Measurements from ENCODE around the gene SYT7. TPM values are rescaled to one million over a fixed set of nuclear protein-coding genes. Genes with fewer than 3 reads are reported as not detected.

The SYT7 gene
- total and polyA plus RNA-seq, 2 of the 8 experiments (the other 6 are each of a cell fraction or from before 2014, with no cell fraction given), result 9.6 to 10.5 TPM

DNA sequence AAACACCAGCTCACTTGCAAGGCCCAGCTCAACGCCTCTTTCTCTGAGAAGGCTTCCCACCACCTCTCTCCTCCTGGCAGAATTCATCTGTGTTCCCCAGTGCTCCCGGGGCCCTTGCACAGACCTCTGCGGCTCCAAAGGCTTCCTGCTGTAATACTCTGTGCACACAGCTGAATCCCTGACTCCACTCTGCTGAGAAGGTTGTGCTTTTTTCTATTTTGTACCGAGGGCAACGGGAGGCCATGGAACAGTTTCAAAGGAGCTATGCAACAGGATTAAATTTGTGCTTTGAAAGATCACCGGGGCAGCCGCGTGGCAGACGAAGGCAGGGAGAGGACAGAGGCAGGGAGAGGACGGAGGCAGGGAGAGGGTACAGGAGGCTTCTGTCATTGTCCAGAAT lies 49.2 kb upstream of the SYT7 start:
- H4K20me1 ChIP-seq (replicated peaks in 1 of 2; ENCODE audit: control insufficient read depth in 1 of 2, insufficient read depth in 2 of 2, low read length in 2 of 2), result no peaks in the 10 kb centered on the region
- no peak overlapping the region for H4K8ac ChIP-seq (ENCODE audit: extremely low read depth, insufficient read depth, low read length)
- ChIA-PET CTCF (ENCODE audit: partially characterized antibody) (interaction anchor here (0.6 to 21.9 kb wide), 25 partner anchors 8 to 379 kb away, joined by 3 to 335 read pairs (median 10); partner anchors contain the start of genes FADS1 and SYT7), POLR2A (ENCODE audit: partially characterized antibody) (interaction anchor here (1.0 to 1.2 kb wide), 3 partner anchors 10 to 154 kb away, joined by 3 to 4 read pairs (median 3); no protein-coding TSS in a partner anchor)
- no peak overlapping the region for H3K4me2 ChIP-seq (ENCODE audit: insufficient read depth in 1 of 2, low read depth in 2 of 2, low read length in 2 of 2)
- no peak overlapping the region for H3K4me3 ChIP-seq (ENCODE audit: extremely low read depth in 1 of 4, insufficient read depth in 2 of 4, low read depth in 3 of 4, low read length in 4 of 4)
- no peak overlapping the region for H3K27ac ChIP-seq (ENCODE audit: low read depth, low read length)
- WGBS, 2 experiments (ENCODE audit: extremely low coverage in 1 of 2, insufficient coverage in 1 of 2, insufficient read length in 1 of 2, insufficient replicate concordance in 2 of 2, low coverage in 1 of 2, low lambda C conversion rate in 2 of 2, missing lambda C conversion rate in 1 of 2), result 81% methylated on average over 10 of the region's 10 CpGs; no CpG with 5 or more reads in 1 of the 2 experiments
- H3K18ac ChIP-seq (ENCODE audit: extremely low read depth, low read length), result 0 out of 2 replicates have a peak overlapping the region, but pooled peaks have one; percentile 32
- no peak overlapping the region for H3K4ac ChIP-seq (replicated peaks; ENCODE audit: insufficient read length, low read depth, low read length)
- no peaks in the 10 kb centered on the region for H3K36me3 ChIP-seq (ENCODE audit: control insufficient read depth in 2 of 4, insufficient read depth in 4 of 4, low read length in 3 of 4)
- no peak overlapping the region for H2BK120ac ChIP-seq (replicated peaks; ENCODE audit: low read depth, low read length)
- no peak overlapping the region for H4K5ac ChIP-seq (ENCODE audit: insufficient read length, low read depth, low read length)
- H2BK12ac ChIP-seq (ENCODE audit: low read depth, low read length), result peak overlapping the region; percentile 30; the same call in 1 of the 2 replicates
- no peaks in the 10 kb centered on the region for H3K9me3 ChIP-seq (ENCODE audit: insufficient read depth in 2 of 2, low read depth in 1 of 2, low read length in 1 of 2)
- no peaks in the 10 kb centered on the region for H3K79me2 ChIP-seq (ENCODE audit: control insufficient read depth in 1 of 2, insufficient read depth in 2 of 2, low read length in 2 of 2)
- peak overlapping the region; percentile 86 for H2BK20ac ChIP-seq (ENCODE audit: low read length)
- no peak overlapping the region for H2AK5ac ChIP-seq (ENCODE audit: low read depth, low read length)
- H3K56ac ChIP-seq (replicated peaks; ENCODE audit: insufficient read length, low read depth, low read length), result no peak overlapping the region
- no peak overlapping the region for H4K91ac ChIP-seq (replicated peaks; ENCODE audit: insufficient read length, low read length)
- H3K23me2 ChIP-seq (ENCODE audit: low read depth, low read length), result 0 out of 2 replicates have a peak, but pooled peaks cover 2% of the 10 kb centered on the region
- FAIRE-seq, result no peak
- H3K23ac ChIP-seq (ENCODE audit: insufficient read length), result no peak overlapping the region
- peak overlapping the region; percentile 66; the same call in 1 of the 2 replicates for H2BK15ac ChIP-seq (ENCODE audit: low read length)
- H3K4me1 ChIP-seq (replicated peaks in 1 of 4; ENCODE audit: control insufficient read depth in 3 of 4, insufficient read depth in 4 of 4, low read length in 3 of 4), result peaks cover 5 to 25% (median 17%) of the 10 kb centered on the region in 4 experiments
- no peak overlapping the region for H3K9ac ChIP-seq (replicated peaks in 1 of 4; ENCODE audit: extremely low read depth in 1 of 4, low read depth in 3 of 4, low read length in 3 of 4)
- H2BK5ac ChIP-seq (ENCODE audit: low read depth, low read length), result no peak overlapping the region
- no peaks in the 10 kb centered on the region for H3K27me3 ChIP-seq (replicated peaks in 1 of 4; ENCODE audit: control insufficient read depth in 3 of 4, extremely low read depth in 1 of 4, insufficient read depth in 3 of 4, low read length in 3 of 4)
- H3K14ac ChIP-seq (ENCODE audit: insufficient read length), result no peak overlapping the region
- no peak for DNase-seq (ENCODE audit: low read depth in 1 of 2, low spot score in 2 of 2)
- no peaks in the 10 kb centered on the region for H3K79me1 ChIP-seq (ENCODE audit: low read depth, low read length)
- no peak overlapping the region for H2AFZ ChIP-seq (ENCODE audit: low read length)
- TF ChIP-seq SIX5 (IDR thresholded peaks at IDR 0.05; ENCODE audit: low read depth, low read length) (no peak), BRCA1 (IDR thresholded peaks at IDR 0.05; ENCODE audit: low read depth, low read length) (no peak), NANOG (IDR thresholded peaks at IDR 0.05; ENCODE audit: insufficient read depth, low read depth, low read length, poor library complexity, severe bottlenecking) (no peak), TEAD4 (IDR thresholded peaks at IDR 0.05; ENCODE audit: low read depth, low read length) (no peak), ASH2L (IDR thresholded peaks at IDR 0.05; ENCODE audit: low read length) (no peak), SAP30 (IDR thresholded peaks at IDR 0.05; ENCODE audit: insufficient read depth, insufficient replicate concordance, low read length) (no peak), GTF2F1 (IDR thresholded peaks at IDR 0.05; ENCODE audit: borderline replicate concordance, low read depth, low read length) (no peak), PHF8 (conservative IDR thresholded peaks at IDR 0.05; ENCODE audit: low read depth, low read length) (no peak), CEBPB (IDR thresholded peaks at IDR 0.05; ENCODE audit: low read depth, low read length) (no peak), CBX8 (IDR thresholded peaks at IDR 0.05; ENCODE audit: borderline replicate concordance, low read depth, low read length) (no peak), POU5F1 (IDR thresholded peaks at IDR 0.05; ENCODE audit: low read depth, low read length) (no peak)
- TF ChIP-seq, protein P1, sequence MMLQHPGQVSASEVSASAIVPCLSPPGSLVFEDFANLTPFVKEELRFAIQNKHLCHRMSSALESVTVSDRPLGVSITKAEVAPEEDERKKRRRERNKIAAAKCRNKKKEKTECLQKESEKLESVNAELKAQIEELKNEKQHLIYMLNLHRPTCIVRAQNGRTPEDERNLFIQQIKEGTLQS (IDR thresholded peaks at IDR 0.05; ENCODE audit: insufficient read depth, low read depth, low read length), result no peak
- TF ChIP-seq, protein P2, sequence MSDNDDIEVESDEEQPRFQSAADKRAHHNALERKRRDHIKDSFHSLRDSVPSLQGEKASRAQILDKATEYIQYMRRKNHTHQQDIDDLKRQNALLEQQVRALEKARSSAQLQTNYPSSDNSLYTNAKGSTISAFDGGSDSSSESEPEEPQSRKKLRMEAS (IDR thresholded peaks at IDR 0.05), result no peak

Data from H1 (cell line).